Esophagus (tissue), 2 donors: Measurements from ENCODE around the gene ARVCF. TPM values are rescaled to one million over a fixed set of nuclear protein-coding genes. Genes with fewer than 3 reads are reported as not detected.

Experiments
- H3K27ac ChIP-seq, 2 donors: one replicate each; pipeline ENCODE4 v1.5.1; 2013; ENCODE audit warnings: low read depth in 2 of 2, mild to moderate bottlenecking in 2 of 2, inconsistent platforms in 1 of 2, low read length in 1 of 2, moderate library complexity in 1 of 2
- H3K27me3 ChIP-seq, 2 donors: one replicate each; pipeline ENCODE4 v1.6.1; 2013; ENCODE audit warnings: low read length in 2 of 2, control low read depth in 1 of 2, mild to moderate bottlenecking in 1 of 2; ENCODE audit not compliant: insufficient read depth in 2 of 2, control insufficient read depth in 1 of 2
- H3K36me3 ChIP-seq, 2 donors: one replicate each; pipeline ENCODE4 v1.6.1; 2013; ENCODE audit warnings: low read length in 1 of 2; ENCODE audit not compliant: control insufficient read depth in 2 of 2, insufficient read depth in 2 of 2
- H3K4me1 ChIP-seq, 2 donors: one replicate each; pipeline ENCODE4 v1.6.1; 2013; ENCODE audit warnings: low read length in 1 of 2; ENCODE audit not compliant: control insufficient read depth in 2 of 2, insufficient read depth in 2 of 2
- H3K4me3 ChIP-seq, 2 donors: one replicate each; pipeline ENCODE4 v1.5.1; 2013; ENCODE audit warnings: low read length in 2 of 2, mild to moderate bottlenecking in 2 of 2, low read depth in 1 of 2, moderate library complexity in 1 of 2
- H3K9me3 ChIP-seq, 2 donors: one replicate each; pipeline ENCODE4 v1.6.1; 2013; ENCODE audit warnings: mild to moderate bottlenecking in 2 of 2, low read depth in 1 of 2, low read length in 1 of 2, moderate library complexity in 1 of 2; ENCODE audit not compliant: control insufficient read depth in 2 of 2, insufficient read depth in 1 of 2
- WGBS, 2 donors: extraction: QIAGEN DNeasy Blood & Tissue Kit; methylation state at CpG; one replicate each; pipeline ENCODE4 v1.1.7; 2013; 5-methylcytosine and 5-hydroxymethylcytosine counted together
- polyA plus RNA-seq, 2 donors: library from polyadenylated mRNA; stranded (reverse); fragments of 200-250 nt; gene quantifications; one replicate each; pipeline ENCODE4 v1.2.3, GENCODE V29; 2013
- donor health status: healthy with polysubstance abuse.
- donor health status: Bipolar disorder and iron deficiency.

Gene ARVCF
- polyA plus RNA-seq, 2 donors: 3.4 to 5.5 TPM

DNA sequence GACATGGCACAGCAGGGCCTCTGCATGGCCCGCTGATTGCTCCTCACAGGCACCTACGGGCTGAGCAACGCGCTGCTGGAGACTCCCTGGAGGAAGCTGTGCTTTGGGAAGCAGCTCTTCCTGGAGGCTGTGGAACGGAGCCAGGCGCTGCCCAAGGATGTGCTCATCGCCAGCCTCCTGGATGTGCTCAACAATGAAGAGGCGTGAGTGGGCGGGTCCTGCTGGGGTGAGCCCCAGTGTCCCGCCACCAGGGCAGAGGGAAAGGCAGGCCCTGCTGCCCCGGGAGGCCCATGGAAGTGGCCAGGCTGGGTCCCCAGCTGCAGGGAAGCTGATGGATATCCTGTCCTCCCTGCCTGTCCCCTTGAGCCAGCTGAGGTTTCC lies 44.8 kb upstream of the ARVCF start:
- Histone ChIP-seq H3K27ac (peak overlapping the region in 1 of 2 donors; percentile 14), H3K4me1 (peaks cover 5 to 35% of the 10 kb centered on the region in 2 donors), H3K36me3 (peaks cover 8 to 33% of the 10 kb centered on the region in 2 donors), H3K4me3 (no peak overlapping the region), H3K27me3 (no peaks in the 10 kb centered on the region), H3K9me3 (no peaks in the 10 kb centered on the region)
- 56 to 79% methylated on average over 11 of the region's 11 CpGs for WGBS, 2 donors

DNA sequence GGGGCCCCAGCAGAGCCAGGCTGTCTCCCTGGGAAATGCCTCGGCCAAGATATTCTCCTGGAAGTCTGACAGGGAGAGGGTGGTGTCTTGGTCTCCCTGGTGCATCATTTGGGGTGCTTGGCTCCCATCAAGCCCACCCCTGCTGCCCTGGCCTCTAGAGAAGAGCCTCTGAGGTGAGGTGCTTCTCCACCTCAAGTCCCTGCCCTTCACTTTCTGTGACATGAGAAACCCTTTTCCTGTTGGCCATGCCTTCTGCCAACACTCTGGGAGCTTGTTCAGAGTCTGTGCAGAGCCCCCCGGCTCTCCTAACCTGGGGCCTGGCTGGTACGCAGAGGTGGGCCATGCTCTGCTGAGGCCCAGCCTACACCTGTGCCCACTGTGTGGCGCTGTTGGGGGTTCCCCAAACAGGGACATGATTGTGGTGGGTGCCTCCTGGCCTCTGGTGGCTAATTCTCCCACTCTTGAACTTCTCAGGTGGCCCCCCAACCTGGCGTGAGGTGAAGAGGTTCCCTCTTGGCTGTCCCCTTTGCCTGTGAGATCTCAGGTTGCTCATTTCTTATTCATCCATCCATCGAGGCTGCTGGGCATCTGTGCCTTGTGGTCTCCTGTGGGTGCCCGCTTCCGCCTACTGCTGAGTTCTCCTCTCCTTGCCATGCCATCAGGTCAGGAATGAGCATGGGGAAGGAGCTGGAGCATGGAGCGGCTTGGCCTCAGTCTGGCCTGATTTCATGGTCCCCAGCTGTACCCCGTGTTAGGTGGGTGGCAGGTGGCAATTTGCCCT lies 44.3 kb upstream of the ARVCF start:
- no peaks in the 10 kb centered on the region for H3K27me3 ChIP-seq
- H3K27ac ChIP-seq: no peak overlapping the region

DNA sequence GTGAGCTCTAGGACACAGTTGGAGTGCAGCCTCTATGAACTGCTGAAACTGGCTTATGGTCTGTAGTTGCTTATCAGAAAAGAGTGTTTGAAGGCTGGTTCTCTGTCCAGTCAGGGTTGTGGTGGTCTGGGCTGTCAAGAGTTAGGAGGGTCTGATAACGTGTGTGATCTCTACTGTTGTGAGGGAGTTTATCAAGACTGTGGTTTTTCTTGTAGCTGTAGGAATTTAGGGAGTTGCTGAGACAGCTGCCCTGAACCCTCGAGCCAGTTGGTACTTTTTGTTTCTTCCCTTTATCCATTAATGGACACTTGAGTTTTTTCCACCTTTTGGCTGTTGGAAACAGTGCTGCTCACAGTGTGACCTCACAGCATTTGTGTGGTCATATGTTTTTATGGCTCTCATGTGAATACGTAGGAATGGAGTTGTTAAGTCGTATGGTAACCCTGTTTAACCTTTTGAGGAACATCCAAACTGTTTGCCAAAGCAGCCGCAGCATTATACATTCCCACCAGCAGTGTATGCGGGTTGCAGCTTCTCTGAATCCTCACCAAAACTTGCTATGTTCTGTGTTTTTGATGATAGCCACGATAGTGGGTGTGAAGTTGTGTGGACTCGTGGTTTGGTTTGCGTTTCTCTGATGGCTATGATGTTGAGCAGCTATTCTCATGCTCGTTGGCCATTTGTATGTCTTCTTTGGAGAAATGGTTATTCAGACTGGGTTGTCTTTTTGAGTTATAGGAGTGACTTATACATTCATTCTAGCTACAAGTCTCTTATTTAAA lies 42.6 kb upstream of the ARVCF start:
- no peaks in the 10 kb centered on the region for H3K9me3 ChIP-seq
- H3K4me1 ChIP-seq: peaks cover 5 to 26% of the 10 kb centered on the region in 2 donors
- no peaks in the 10 kb centered on the region for H3K27me3 ChIP-seq
- H3K27ac ChIP-seq: no peak overlapping the region
- WGBS, 2 donors: 85 to 90% methylated on average over 10 of the region's 10 CpGs
- H3K36me3 ChIP-seq: peaks cover 8 to 36% of the 10 kb centered on the region in 2 donors
- H3K4me3 ChIP-seq: no peak overlapping the region

More for the DNA sequence above, 44.3 kb upstream of the ARVCF start:
- H3K9me3 ChIP-seq: no peaks in the 10 kb centered on the region
- peaks cover 8 to 38% of the 10 kb centered on the region in 2 donors for H3K36me3 ChIP-seq
- H3K4me3 ChIP-seq: no peak overlapping the region
- WGBS, 2 donors: 90% methylated on average over 10 of the region's 10 CpGs
- H3K4me1 ChIP-seq: peaks cover 5 to 35% of the 10 kb centered on the region in 2 donors

DNA sequence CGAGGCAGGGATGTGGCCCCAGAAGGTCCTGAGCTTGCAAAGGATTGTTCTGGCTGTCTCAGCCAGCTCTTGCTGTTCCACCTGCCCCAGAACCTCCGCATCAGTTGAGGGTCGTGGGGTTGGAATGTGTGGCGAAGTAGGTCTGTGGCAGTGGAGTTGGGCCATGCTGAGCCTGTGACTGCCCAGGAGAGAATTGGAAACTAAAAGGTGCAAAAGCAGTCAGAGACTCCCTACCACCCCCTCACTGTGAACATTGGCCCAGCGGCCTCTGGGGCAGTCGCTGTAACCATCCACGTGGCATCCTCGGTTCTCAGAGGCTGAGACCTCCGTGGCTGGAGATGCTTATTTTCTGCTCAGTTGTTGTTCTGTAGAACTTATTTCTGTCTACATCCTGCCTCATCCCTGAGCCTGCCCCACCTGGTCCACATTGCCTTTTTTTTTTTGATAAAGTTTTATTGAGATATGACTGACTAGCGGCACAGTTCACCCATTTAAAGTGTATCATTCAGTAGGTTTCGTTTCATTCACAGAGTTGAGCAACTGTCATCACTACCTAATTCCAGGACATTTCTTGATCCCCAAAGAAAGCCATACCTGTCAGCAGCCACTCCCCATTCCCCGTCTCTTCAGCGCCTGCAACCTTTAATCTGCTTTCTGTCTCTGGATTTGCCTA lies 41.1 kb upstream of the ARVCF start:
- H3K27ac ChIP-seq: no peak overlapping the region
- no peaks in the 10 kb centered on the region for H3K9me3 ChIP-seq
- H3K4me1 ChIP-seq: peaks cover 0 to 12% of the 10 kb centered on the region in 2 donors
- WGBS, 2 donors: 96% methylated on average over 13 of the region's 13 CpGs
- peaks cover 8 to 36% of the 10 kb centered on the region in 2 donors for H3K36me3 ChIP-seq
- no peak overlapping the region for H3K4me3 ChIP-seq
- no peaks in the 10 kb centered on the region for H3K27me3 ChIP-seq

DNA sequence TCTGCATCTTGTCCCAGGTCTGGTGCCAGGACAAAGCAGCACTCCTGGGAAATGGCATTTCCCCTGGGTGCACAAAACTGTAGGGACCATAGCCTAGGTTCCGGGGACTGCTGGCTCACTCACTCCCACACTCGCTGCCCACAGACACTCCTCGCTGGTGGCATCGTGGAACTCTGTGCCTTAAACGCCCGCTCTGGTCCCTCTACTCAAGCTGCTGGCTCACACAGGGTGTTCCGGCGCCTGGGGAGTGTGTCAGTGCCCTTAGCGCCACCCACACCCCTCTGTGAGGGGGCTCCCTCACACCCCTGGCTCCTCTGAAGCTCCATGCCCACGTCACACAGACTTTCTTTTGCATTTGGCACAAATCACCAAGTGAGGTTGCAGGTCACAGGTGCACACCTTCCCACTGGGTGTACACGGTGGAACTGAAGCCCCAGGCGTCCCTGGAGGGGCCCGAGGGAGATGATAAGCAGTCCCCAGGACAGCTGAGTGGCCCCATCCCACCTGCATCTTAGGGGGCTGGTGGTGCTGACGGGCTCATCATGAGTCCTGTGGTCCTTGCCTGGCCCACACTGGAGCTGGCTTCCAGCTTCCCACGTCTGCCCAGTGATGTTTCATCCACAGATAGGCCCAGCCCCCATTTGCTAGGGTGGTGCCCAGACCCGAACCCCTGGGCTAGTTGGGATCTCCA lies 40.2 kb upstream of the ARVCF start:
- H3K9me3 ChIP-seq: no peaks in the 10 kb centered on the region
- H3K36me3 ChIP-seq: peaks cover 8 to 36% of the 10 kb centered on the region in 2 donors
- WGBS, 2 donors: 87 to 93% methylated on average over 16 of the region's 16 CpGs
- no peaks in the 10 kb centered on the region for H3K27me3 ChIP-seq
- H3K27ac ChIP-seq: no peak overlapping the region
- peaks cover 0 to 6% of the 10 kb centered on the region in 2 donors for H3K4me1 ChIP-seq
- H3K4me3 ChIP-seq: no peak overlapping the region

DNA sequence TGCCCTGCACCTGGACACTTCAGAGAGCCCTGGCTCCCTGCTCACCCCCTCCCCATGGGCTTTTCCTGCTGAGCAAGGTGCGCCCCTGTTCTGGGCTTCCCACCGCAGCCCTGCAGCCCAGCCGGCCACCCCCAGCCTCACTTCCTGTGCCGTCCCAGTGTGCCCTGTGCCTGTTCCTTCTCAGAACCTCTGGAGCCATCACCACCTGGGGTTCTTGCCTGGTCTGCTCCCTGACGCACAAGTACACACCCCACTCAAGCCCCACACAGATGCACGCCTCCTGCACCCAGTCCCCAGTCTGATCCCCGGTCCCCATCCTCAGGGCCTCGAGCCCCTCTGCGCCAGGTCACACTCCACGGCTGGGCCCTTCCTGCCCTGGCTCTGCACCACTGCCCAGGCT lies 39.5 kb upstream of the ARVCF start:
- Histone ChIP-seq H3K4me1 (peaks cover 0 to 1% of the 10 kb centered on the region in 2 donors), H3K9me3 (no peaks in the 10 kb centered on the region), H3K27ac (no peak overlapping the region), H3K4me3 (no peak overlapping the region), H3K27me3 (no peaks in the 10 kb centered on the region), H3K36me3 (peaks cover 5 to 31% of the 10 kb centered on the region in 2 donors)
- WGBS, 2 donors: 91 to 92% methylated on average over 10 of the region's 10 CpGs

DNA sequence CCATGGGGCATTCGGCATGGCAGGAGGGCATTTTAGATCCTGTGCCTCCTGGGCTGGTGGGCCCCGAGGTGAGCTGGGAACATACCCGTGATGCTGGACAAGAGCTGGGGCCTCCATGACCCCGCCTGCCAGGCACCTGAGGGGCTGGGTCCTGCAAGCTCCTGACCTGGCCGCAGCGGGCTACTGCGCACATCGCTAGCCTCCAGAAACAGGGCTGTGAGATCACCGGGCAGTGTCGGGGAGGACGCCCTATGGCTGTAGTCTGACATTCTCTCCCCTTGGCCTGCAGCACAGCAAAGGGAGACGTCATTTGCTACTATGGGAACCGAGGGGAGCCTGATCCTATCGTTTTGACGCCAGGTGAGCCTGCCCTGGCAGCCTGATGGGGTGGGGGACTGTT lies 39.0 kb upstream of the ARVCF start:
- Histone ChIP-seq H3K27me3 (no peaks in the 10 kb centered on the region), H3K4me3 (no peak overlapping the region), H3K4me1 (no peaks in the 10 kb centered on the region), H3K36me3 (peaks cover 5 to 30% of the 10 kb centered on the region in 2 donors), H3K27ac (no peak overlapping the region), H3K9me3 (no peaks in the 10 kb centered on the region)
- 92 to 93% methylated on average over 15 of the region's 15 CpGs for WGBS, 2 donors

DNA sequence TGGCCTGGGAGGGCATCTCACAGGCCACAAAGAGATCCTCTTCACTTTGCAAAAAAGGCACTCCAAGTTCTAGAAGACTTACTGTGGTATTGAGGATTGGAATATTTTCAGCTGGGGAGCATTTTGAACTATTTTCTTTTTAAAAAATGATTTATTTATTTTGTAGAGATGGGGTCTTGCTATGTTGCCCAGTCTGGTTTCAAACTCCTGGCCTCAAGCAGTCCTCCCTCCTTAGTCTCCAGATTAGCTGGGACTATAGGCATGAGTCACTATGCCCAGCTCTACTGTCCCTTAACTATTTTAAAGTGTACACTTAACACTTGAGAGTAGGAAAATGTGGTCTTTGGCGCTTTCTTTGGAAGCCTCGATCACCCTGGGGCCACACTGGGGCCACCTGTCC lies 38.5 kb upstream of the ARVCF start:
- no peak overlapping the region for H3K4me3 ChIP-seq
- no peaks in the 10 kb centered on the region for H3K9me3 ChIP-seq
- no peaks in the 10 kb centered on the region for H3K27me3 ChIP-seq
- peaks cover 5 to 30% of the 10 kb centered on the region in 2 donors for H3K36me3 ChIP-seq
- WGBS, 2 donors: 95 to 97% methylated on average over 2 of the region's 2 CpGs
- no peaks in the 10 kb centered on the region for H3K4me1 ChIP-seq
- no peak overlapping the region for H3K27ac ChIP-seq

DNA sequence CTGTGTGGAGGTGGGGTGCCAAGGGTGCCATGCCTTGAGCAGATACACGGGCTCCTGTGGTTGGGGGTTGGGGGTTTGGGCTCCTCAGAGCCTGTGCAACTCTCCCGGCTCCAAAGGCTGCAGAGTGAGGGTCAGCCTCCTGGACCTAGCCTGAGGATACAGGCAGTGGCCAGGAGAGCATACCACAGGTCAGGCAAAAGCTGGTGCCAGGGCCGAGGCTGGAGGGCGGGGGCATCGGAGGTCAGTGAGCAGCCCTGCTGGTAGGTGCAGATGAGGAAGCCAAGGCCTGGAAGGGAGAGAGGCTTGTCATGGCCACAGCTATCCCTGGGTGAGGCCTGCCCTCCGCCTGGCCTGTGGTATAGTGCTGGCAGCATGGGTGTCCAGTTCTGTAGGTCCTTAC lies 37.9 kb upstream of the ARVCF start:
- WGBS, 2 donors: 85 to 95% methylated on average over 6 of the region's 6 CpGs
- H3K4me3 ChIP-seq: no peak overlapping the region

More for the DNA sequence above, 37.9 kb upstream of the ARVCF start:
- H3K27ac ChIP-seq: no peak overlapping the region
- H3K36me3 ChIP-seq: peaks cover 5 to 30% of the 10 kb centered on the region in 2 donors
- no peaks in the 10 kb centered on the region for H3K27me3 ChIP-seq
- no peaks in the 10 kb centered on the region for H3K4me1 ChIP-seq
- no peaks in the 10 kb centered on the region for H3K9me3 ChIP-seq
